K562 (cell line): ENCODE measurements around the gene PACS1. TPM values are rescaled to one million over a fixed set of nuclear protein-coding genes. Genes with fewer than 3 reads are reported as not detected.

ENCODE experiments used
- ATAC-seq: fragments of 200-7000 bp; cut with Tn5 transposase; 3 replicates; pipeline ENCODE4 v1.9.1; 2020; ENCODE audit warnings: moderate library complexity
- BruUV-seq: library from RNA; stranded (reverse); fragments of 400-500 nt; replicated peaks from 2 replicates; lab custom pipeline; 2021; lab: Mats Ljungman, UMichigan
- CTCF ChIA-PET: fragments of 300-600 bp; formaldehyde crosslinking; extraction: SDS; loops from one replicate; lab custom pipeline; 2021; ENCODE audit warnings: low intra/inter-chr PET ratio; lab: Yijun Ruan, JAX
- POLR2A ChIA-PET: fragments of 300-600, 350-650 bp; sonication (Branson Sonifier 250); formaldehyde crosslinking; extraction: SDS; loops from one replicate; lab custom pipeline; 2021; ENCODE audit warnings: antibody characterized with exemption, inconsistent platforms; lab: Yijun Ruan, JAX
- DNase-seq, 4 experiments: peaks; one replicate each; pipeline versions ENCODE4 v3.0.0 to v3.0.0-alpha.2; 2011 to 2018; ENCODE audit warnings: low spot score in 3 of 4, mixed read lengths in 3 of 4; ENCODE audit errors: extremely low read depth in 1 of 4
- FAIRE-seq: peaks from 2 replicates; lab custom pipeline; 2011; peaks lifted over from hg19 to GRCh38; lab: Jason Lieb, UNC
- H2AFZ ChIP-seq: 2 replicates; pipeline ENCODE4 v1.6.0; 2011; ENCODE audit warnings: low read depth, low read length, control low read depth, inconsistent platforms
- H3K27ac ChIP-seq: fragments of 200-600 bp; 3 replicates; pipeline ENCODE4 v1.8.0; 2011; ENCODE audit warnings: low read depth, mild to moderate bottlenecking, control low read depth, inconsistent platforms, low read length, moderate library complexity, mixed read lengths; ENCODE audit errors: extremely low read depth
- H3K27me3 ChIP-seq, 2 experiments: fragments of 300-600 bp in 1 of 2; 2 replicates in 1 of 2; 3 replicates in 1 of 2; pipeline versions ENCODE4 v1.6.0 to v1.8.0; 2011; ENCODE audit warnings: inconsistent platforms in 2 of 2, low read length in 2 of 2, mild to moderate bottlenecking in 1 of 2, mixed read lengths in 1 of 2, moderate library complexity in 1 of 2; ENCODE audit not compliant: control insufficient read depth in 2 of 2, insufficient read depth in 2 of 2
- H3K36me3 ChIP-seq: fragments of 300-600 bp; 3 replicates; pipeline ENCODE4 v1.8.0; 2011; ENCODE audit warnings: mild to moderate bottlenecking, low read length, inconsistent platforms; ENCODE audit not compliant: control insufficient read depth, insufficient read depth
- H3K4me1 ChIP-seq, 2 experiments: fragments of 200-600 bp in 1 of 2; replicated peaks in 1 of 2; 2 replicates in 1 of 2; 3 replicates in 1 of 2; pipeline versions ENCODE4 v1.5.1 to v1.8.0; 2011; ENCODE audit warnings: inconsistent platforms in 2 of 2, low read length in 2 of 2, mild to moderate bottlenecking in 1 of 2, mixed read lengths in 1 of 2, moderate library complexity in 1 of 2; ENCODE audit not compliant: control insufficient read depth in 2 of 2, insufficient read depth in 2 of 2
- H3K4me2 ChIP-seq: 2 replicates; pipeline ENCODE4 v1.6.1; 2011; ENCODE audit warnings: low read length, control low read depth, inconsistent platforms, mixed read lengths; ENCODE audit not compliant: insufficient read depth
- H3K4me3 ChIP-seq: fragments of 200-600 bp; sonication (generic), shearing (Covaris generic); 2 replicates; pipeline ENCODE4 v1.5.1; 2016; ENCODE audit warnings: control low read depth, inconsistent platforms
- H3K79me2 ChIP-seq: fragments of 200-600 bp; 3 replicates; pipeline ENCODE4 v1.8.0; 2011; ENCODE audit warnings: low read length, inconsistent platforms; ENCODE audit not compliant: control insufficient read depth, insufficient read depth
- H3K9ac ChIP-seq, 2 experiments: 2 replicates each; pipeline versions ENCODE4 v1.6.0 to v1.6.1; 2011; ENCODE audit warnings: low read depth in 2 of 2, low read length in 2 of 2, control low read depth in 1 of 2, inconsistent platforms in 1 of 2, mild to moderate bottlenecking in 1 of 2, mixed read lengths in 1 of 2; ENCODE audit not compliant: insufficient read depth in 1 of 2
- H3K9me1 ChIP-seq: one replicate; pipeline ENCODE4 v1.6.0; 2011; ENCODE audit warnings: inconsistent platforms, mild to moderate bottlenecking, low read length, moderate library complexity; ENCODE audit not compliant: control insufficient read depth, insufficient read depth
- H3K9me3 ChIP-seq: replicated peaks from 2 replicates; pipeline ENCODE4 v1.5.1; 2011; ENCODE audit warnings: low read depth, low read length, inconsistent platforms; ENCODE audit not compliant: control insufficient read depth, insufficient read depth
- H4K20me1 ChIP-seq: replicated peaks from 2 replicates; pipeline ENCODE4 v1.6.1; 2011; ENCODE audit warnings: low read length, inconsistent platforms, mixed read lengths; ENCODE audit not compliant: control insufficient read depth, insufficient read depth
- CTBP1 ChIP-seq: fragments of 450-650 bp; IDR thresholded peaks from 2 replicates; pipeline ENCODE4 v1.6.1; 2016; ENCODE audit warnings: borderline replicate concordance
- DMBX1 ChIP-seq: fragments of 250-450 bp; sonication (Bioruptor Pico); IDR thresholded peaks from 2 replicates; pipeline ENCODE4 v1.8.0; 2022; ENCODE audit warnings: inconsistent platforms, mild to moderate bottlenecking, moderate library complexity, borderline replicate concordance
- FOSL1 ChIP-seq: fragments of 200-800 bp; sonication (Bioruptor generic); conservative IDR thresholded peaks from 2 replicates; pipeline ENCODE4 v1.6.1; 2016; ENCODE audit warnings: missing genetic modification characterization, missing compliant biosample characterization
- MYBL2 ChIP-seq, 2 experiments: fragments of 450-650 bp in 1 of 2; sonication (generic) in 1 of 2; formaldehyde crosslinking in 1 of 2; IDR thresholded peaks; 2 replicates each; pipeline versions ENCODE4 v1.6.1 to v1.8.1; 2017 to 2022; ENCODE audit warnings: borderline replicate concordance in 1 of 2, inconsistent platforms in 1 of 2, low read depth in 1 of 2, mild to moderate bottlenecking in 1 of 2, missing genetic modification reagents in 1 of 2, moderate library complexity in 1 of 2
- NCOA6 ChIP-seq: fragments of 450-650 bp; IDR thresholded peaks from 2 replicates; pipeline ENCODE4 v1.6.1; 2017; ENCODE audit warnings: mild to moderate bottlenecking
- NR1H2 ChIP-seq: sonication (generic); formaldehyde crosslinking; IDR thresholded peaks from 2 replicates; pipeline ENCODE4 v1.4.0; 2020; ENCODE audit warnings: mild to moderate bottlenecking, missing genetic modification reagents
- PHF20 ChIP-seq: fragments of 450-650 bp; IDR thresholded peaks from 2 replicates; pipeline ENCODE4 v1.6.1; 2018; ENCODE audit not compliant: partially characterized antibody
- SMAD1 ChIP-seq: fragments of 150-350 bp; IDR thresholded peaks from 2 replicates; pipeline ENCODE4 v1.6.1; 2014; ENCODE audit warnings: low read length, low read depth; ENCODE audit not compliant: partially characterized antibody
- ZNF140 ChIP-seq: fragments of 250-450 bp; sonication (Bioruptor Pico); IDR thresholded peaks from 2 replicates; pipeline ENCODE4 v1.8.0; 2021; ENCODE audit warnings: moderate library complexity, mild to moderate bottlenecking, inconsistent platforms
- ZNF253 ChIP-seq: fragments of 250-450 bp; sonication (Bioruptor Pico); conservative IDR thresholded peaks from 2 replicates; pipeline ENCODE4 v1.6.1; 2021; ENCODE audit warnings: mild to moderate bottlenecking
- ZNF41 ChIP-seq: fragments of 250-450 bp; sonication (Bioruptor Pico); conservative IDR thresholded peaks from 2 replicates; pipeline ENCODE4 v1.4.0; 2020; ENCODE audit warnings: mild to moderate bottlenecking
- ZNF766 ChIP-seq: fragments of 200-800 bp; sonication (Bioruptor generic); conservative IDR thresholded peaks from 2 replicates; pipeline ENCODE4 v1.6.1; 2016; ENCODE audit warnings: missing genetic modification characterization, missing compliant biosample characterization
- ZNF778 ChIP-seq: fragments of 450-650 bp; formaldehyde crosslinking; IDR thresholded peaks from 2 replicates; pipeline ENCODE4 v1.4.0; 2020; ENCODE audit warnings: mild to moderate bottlenecking, moderate library complexity
- WGBS: fragments of 100-300 bp; shearing (Covaris generic); methylation state at CpG from one replicate; pipeline ENCODE4 v1.1.6; 2016; ENCODE audit warnings: low coverage, mixed read lengths; ENCODE audit not compliant: insufficient coverage; ENCODE audit errors: missing lambda C conversion rate; 5-methylcytosine and 5-hydroxymethylcytosine counted together
- in situ Hi-C: fragments of 300-500 bp; cut with MboI; formaldehyde crosslinking; loops from 4 replicates; pipeline ENCODE4 v1.15.0; 2018; ENCODE audit warnings: inconsistent platforms, mixed read lengths
- intact Hi-C: fragments of 100-400 bp; cut with micrococcal nuclease; formaldehyde crosslinking; loops from 2 replicates; pipeline ENCODE4 v1.14.2; 2022
- polyA plus RNA-seq, 8 experiments: library from polyadenylated mRNA; depleted of rRNA in 4 of 8; stranded (reverse) in 5 of 8; unstranded in 3 of 8; fragments of >200 nt; fragmentation: Nextera tagmentation in 2 of 8; fragmentation: Illumina TruSeq in 1 of 8; extraction: Ambion mirVana in 2 of 8; extraction: Trizol in 1 of 8; gene quantifications; 2 replicates each; pipeline versions ENCODE4 v1.2.1 to v1.2.3, GENCODE V29; 2011 to 2014; ENCODE audit warnings: inconsistent platforms in 1 of 8, missing spikeins in 1 of 8
- total RNA-seq, 7 experiments: library from RNA; depleted of rRNA in 6 of 7; stranded (reverse); fragments of >200 nt in 6 of 7; fragmentation: Illumina TruSeq in 2 of 7; extraction: Trizol in 2 of 7; gene quantifications; 2 replicates each; pipeline versions ENCODE4 v1.2.1 to v1.2.3, GENCODE V29; 2011 to 2021; ENCODE audit warnings: low replicate concordance in 1 of 7
- TF ChIP-seq, protein P1 (sequence below), 2 experiments: fragments of 450-650 bp; IDR thresholded peaks; 2 replicates each; pipeline ENCODE4 v1.6.1; 2016
- TF ChIP-seq, protein P2 (sequence below): fragments of 250-450 bp; sonication (Bioruptor Pico); IDR thresholded peaks from 2 replicates; pipeline ENCODE4 v1.4.0; 2020; ENCODE audit warnings: mild to moderate bottlenecking

The PACS1 gene
- total and polyA plus RNA-seq, 9 of the 15 experiments (the other 6 are each of a cell fraction or from before 2014, with no cell fraction given) = 0.34 to 28.1 (median 8.5) TPM

DNA sequence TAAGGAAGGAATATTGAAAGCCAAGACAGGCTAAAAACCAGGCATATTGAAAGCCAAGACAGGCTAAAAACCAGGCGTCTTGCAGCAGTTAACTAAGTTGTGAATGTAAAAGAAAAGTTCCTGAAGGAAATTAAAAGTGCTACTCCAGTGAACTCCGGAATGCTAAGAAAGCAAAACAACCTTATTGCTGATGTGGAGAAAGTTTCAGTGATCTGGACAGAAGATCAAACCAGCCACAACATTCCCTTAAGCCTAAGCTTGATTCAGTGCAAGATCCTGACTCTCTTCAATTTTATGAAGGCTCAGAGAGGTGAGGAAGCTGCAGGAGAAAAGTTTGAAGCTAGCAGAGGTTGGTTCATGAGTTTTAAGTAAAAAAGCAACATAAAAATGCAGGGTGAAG is 51.4 kb downstream of the PACS1 start (continued):
- TF ChIP-seq CTBP1 = no peak

DNA sequence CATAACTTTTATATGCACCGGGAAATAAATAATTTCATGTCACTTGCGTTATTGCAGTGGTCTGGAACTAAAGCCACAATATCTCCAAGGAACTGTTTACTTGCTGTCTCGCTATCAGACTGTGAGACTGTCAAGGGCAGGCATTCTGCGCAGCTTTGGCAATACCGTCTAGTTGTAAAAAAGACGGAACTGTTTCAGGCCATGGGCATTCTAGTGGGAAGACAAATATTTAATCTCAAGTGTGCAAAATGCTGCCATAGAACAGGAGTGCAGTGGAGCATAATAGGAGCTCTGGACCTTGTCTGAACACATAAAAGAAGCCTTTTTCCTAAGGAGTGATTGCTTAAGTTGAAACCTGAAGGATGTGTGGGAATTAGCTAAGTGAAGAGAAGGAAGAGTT is 53.8 kb downstream of the PACS1 start:
- Histone ChIP-seq H2AFZ (no peak overlapping the region), H3K9ac (no peak overlapping the region), H3K27me3 (no peaks in the 10 kb centered on the region), H3K79me2 (0 out of 3 replicates have a peak, but pooled peaks cover 2% of the 10 kb centered on the region), H3K4me1 (peaks cover 0 to 22% of the 10 kb centered on the region in 2 experiments; a peak in 3 of 5 replicates), H3K4me3 (no peak overlapping the region), H3K9me1 (no peaks in the 10 kb centered on the region), H3K27ac (no peak overlapping the region), H4K20me1 (no peaks in the 10 kb centered on the region), H3K36me3 (no peaks in the 10 kb centered on the region), H3K4me2 (no peak overlapping the region), H3K9me3 (no peaks in the 10 kb centered on the region)
- intact Hi-C loops (no loop called here), in situ Hi-C loops (no loop called here)
- FAIRE-seq (no peak), DNase-seq (no peak), ATAC-seq (no peak)
- CTCF ChIA-PET = no interaction called here
- no TSS peak for BruUV-seq
- POLR2A ChIA-PET = interaction anchor here (0.6 kb wide), 1 partner anchor 10 kb away, joined by 3 read pairs; no protein-coding TSS in a partner anchor
- WGBS = 83% methylated on average over 6 of the region's 6 CpGs
- TF ChIP-seq NR1H2 (CRISPR knock-in tag) (no peak), ZNF778 (no peak), NCOA6 (no peak), MYBL2 (IDR thresholded peaks at IDR 0.05; ENCODE audit: low read depth) (no peak), MYBL2 (CRISPR knock-in tag; IDR thresholded peaks at IDR 0.05; ENCODE audit: borderline replicate concordance) (no peak), ZNF766 (CRISPR knock-in tag) (no peak), ZNF140 (CRISPR knock-in tag) (no peak), ZNF41 (CRISPR knock-in tag) (no peak), ZNF253 (CRISPR knock-in tag) (no peak), SMAD1 (no peak), PHF20 (no peak), DMBX1 (CRISPR knock-in tag) (no peak), FOSL1 (tag) (no peak)
- TF ChIP-seq, protein P1, sequence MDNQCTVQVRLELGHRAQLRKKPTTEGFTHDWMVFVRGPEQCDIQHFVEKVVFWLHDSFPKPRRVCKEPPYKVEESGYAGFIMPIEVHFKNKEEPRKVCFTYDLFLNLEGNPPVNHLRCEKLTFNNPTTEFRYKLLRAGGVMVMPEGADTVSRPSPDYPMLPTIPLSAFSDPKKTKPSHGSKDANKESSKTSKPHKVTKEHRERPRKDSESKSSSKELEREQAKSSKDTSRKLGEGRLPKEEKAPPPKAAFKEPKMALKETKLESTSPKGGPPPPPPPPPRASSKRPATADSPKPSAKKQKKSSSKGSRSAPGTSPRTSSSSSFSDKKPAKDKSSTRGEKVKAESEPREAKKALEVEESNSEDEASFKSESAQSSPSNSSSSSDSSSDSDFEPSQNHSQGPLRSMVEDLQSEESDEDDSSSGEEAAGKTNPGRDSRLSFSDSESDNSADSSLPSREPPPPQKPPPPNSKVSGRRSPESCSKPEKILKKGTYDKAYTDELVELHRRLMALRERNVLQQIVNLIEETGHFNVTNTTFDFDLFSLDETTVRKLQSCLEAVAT (IDR thresholded peaks at IDR 0.05) = no peak
- TF ChIP-seq, protein P2, sequence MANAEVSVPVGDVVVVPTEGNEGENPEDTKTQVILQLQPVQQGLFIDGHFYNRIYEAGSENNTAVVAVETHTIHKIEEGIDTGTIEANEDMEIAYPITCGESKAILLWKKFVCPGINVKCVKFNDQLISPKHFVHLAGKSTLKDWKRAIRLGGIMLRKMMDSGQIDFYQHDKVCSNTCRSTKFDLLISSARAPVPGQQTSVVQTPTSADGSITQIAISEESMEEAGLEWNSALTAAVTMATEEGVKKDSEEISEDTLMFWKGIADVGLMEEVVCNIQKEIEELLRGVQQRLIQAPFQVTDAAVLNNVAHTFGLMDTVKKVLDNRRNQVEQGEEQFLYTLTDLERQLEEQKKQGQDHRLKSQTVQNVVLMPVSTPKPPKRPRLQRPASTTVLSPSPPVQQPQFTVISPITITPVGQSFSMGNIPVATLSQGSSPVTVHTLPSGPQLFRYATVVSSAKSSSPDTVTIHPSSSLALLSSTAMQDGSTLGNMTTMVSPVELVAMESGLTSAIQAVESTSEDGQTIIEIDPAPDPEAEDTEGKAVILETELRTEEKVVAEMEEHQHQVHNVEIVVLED (CRISPR knock-in tag) = no peak
